Loucy (cell line): ENCODE data around the gene KRT4.

Source experiments
- EZH2phosphoT487 ChIP-seq: fragments of 200-600 bp; IDR thresholded peaks from 2 replicates; pipeline ENCODE4 v1.6.1; 2018; ENCODE audit warnings: antibody characterized with exemption, mild to moderate bottlenecking, moderate library complexity, borderline replicate concordance
- TF ChIP-seq, protein P1 (sequence below): fragments of 200-600 bp; sonication (generic); conservative IDR thresholded peaks from 2 replicates; pipeline ENCODE4 v1.5.1; 2014; ENCODE audit warnings: mild to moderate bottlenecking, antibody characterized with exemption, low read length

DNA sequence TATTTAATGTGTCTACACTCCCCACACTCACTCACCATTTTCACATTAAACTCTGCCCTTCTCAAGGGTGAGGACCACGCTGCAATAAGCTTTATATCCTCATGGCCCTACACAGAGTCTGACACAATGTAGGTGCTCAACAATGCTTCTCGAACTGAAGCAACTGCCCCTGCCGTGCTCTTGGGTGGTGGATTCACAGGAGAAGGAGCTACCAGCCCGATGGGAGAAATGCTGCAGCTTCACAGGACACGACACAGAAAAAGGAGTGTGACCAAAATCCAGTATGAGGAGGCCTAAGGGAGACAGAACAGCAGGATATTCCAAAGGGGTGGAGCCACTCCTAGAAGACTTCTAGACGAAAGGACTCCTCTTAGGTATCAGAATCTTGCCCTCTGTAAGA lies 11.5 kb downstream of the KRT4 start:
- TF ChIP-seq, protein P1, sequence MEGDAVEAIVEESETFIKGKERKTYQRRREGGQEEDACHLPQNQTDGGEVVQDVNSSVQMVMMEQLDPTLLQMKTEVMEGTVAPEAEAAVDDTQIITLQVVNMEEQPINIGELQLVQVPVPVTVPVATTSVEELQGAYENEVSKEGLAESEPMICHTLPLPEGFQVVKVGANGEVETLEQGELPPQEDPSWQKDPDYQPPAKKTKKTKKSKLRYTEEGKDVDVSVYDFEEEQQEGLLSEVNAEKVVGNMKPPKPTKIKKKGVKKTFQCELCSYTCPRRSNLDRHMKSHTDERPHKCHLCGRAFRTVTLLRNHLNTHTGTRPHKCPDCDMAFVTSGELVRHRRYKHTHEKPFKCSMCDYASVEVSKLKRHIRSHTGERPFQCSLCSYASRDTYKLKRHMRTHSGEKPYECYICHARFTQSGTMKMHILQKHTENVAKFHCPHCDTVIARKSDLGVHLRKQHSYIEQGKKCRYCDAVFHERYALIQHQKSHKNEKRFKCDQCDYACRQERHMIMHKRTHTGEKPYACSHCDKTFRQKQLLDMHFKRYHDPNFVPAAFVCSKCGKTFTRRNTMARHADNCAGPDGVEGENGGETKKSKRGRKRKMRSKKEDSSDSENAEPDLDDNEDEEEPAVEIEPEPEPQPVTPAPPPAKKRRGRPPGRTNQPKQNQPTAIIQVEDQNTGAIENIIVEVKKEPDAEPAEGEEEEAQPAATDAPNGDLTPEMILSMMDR: no peak
- no peak for TF ChIP-seq EZH2phosphoT487
